Measurements from ENCODE around the gene LIPC.

Gene LIPC

GRCh38 chr15:58451826-58452225, 20.0 kb downstream of the LIPC start:
- Histone ChIP-seq H3K9me3 (ENCODE audit: control insufficient read depth, low read length) (no peaks in the 10 kb centered on the region), H3K27me3 (replicated peaks; ENCODE audit: control insufficient read depth, insufficient read depth, low read length, poor library complexity, severe bottlenecking) (no peaks in the 10 kb centered on the region), H3K27ac (ENCODE audit: insufficient read depth, low read length, poor library complexity, severe bottlenecking) (no peak overlapping the region), H3K4me3 (ENCODE audit: insufficient read depth, low read depth, low read length, poor library complexity, severe bottlenecking) (no peak overlapping the region), H3K36me3 (ENCODE audit: control insufficient read depth, insufficient read depth, low read length) (no peaks in the 10 kb centered on the region), H3K4me1 (ENCODE audit: control insufficient read depth, insufficient read depth, low read length, poor library complexity, severe bottlenecking) (no peaks in the 10 kb centered on the region)
- DNase-seq, result no peak

- H3K4me1 ChIP-seq (ENCODE audit: control insufficient read depth, insufficient read depth, low read length, poor library complexity, severe bottlenecking), result peaks cover 3% of the 10 kb centered on the region
- no peaks in the 10 kb centered on the region for H3K36me3 ChIP-seq (ENCODE audit: control insufficient read depth, insufficient read depth, low read length)
- H3K4me3 ChIP-seq (ENCODE audit: insufficient read depth, low read depth, low read length, poor library complexity, severe bottlenecking), result no peak overlapping the region
- no peaks in the 10 kb centered on the region for H3K27me3 ChIP-seq (replicated peaks; ENCODE audit: control insufficient read depth, insufficient read depth, low read length, poor library complexity, severe bottlenecking)
- no peak for DNase-seq
- H3K9me3 ChIP-seq (ENCODE audit: control insufficient read depth, low read length), result no peaks in the 10 kb centered on the region
- H3K27ac ChIP-seq (ENCODE audit: insufficient read depth, low read length, poor library complexity, severe bottlenecking), result no peak overlapping the region
These were observed 21.0 kb downstream of the LIPC start for GRCh38 chr15:58452775-58453174.

GRCh38 chr15:58453931-58454793, 22.4 kb downstream of the LIPC start:
- Histone ChIP-seq H3K9me3 (ENCODE audit: control insufficient read depth, low read length) (no peaks in the 10 kb centered on the region), H3K4me1 (ENCODE audit: control insufficient read depth, insufficient read depth, low read length, poor library complexity, severe bottlenecking) (peaks cover 6% of the 10 kb centered on the region), H3K36me3 (ENCODE audit: control insufficient read depth, insufficient read depth, low read length) (no peaks in the 10 kb centered on the region), H3K4me3 (ENCODE audit: insufficient read depth, low read depth, low read length, poor library complexity, severe bottlenecking) (no peak overlapping the region), H3K27me3 (replicated peaks; ENCODE audit: control insufficient read depth, insufficient read depth, low read length, poor library complexity, severe bottlenecking) (no peaks in the 10 kb centered on the region), H3K27ac (ENCODE audit: insufficient read depth, low read length, poor library complexity, severe bottlenecking) (no peak overlapping the region)
- DNase-seq, result no peak

- Histone ChIP-seq H3K27me3 (replicated peaks; ENCODE audit: control insufficient read depth, insufficient read depth, low read length, poor library complexity, severe bottlenecking) (no peaks in the 10 kb centered on the region), H3K4me3 (ENCODE audit: insufficient read depth, low read depth, low read length, poor library complexity, severe bottlenecking) (no peak overlapping the region), H3K4me1 (ENCODE audit: control insufficient read depth, insufficient read depth, low read length, poor library complexity, severe bottlenecking) (peaks cover 10% of the 10 kb centered on the region), H3K9me3 (ENCODE audit: control insufficient read depth, low read length) (no peaks in the 10 kb centered on the region), H3K27ac (ENCODE audit: insufficient read depth, low read length, poor library complexity, severe bottlenecking) (no peak overlapping the region), H3K36me3 (ENCODE audit: control insufficient read depth, insufficient read depth, low read length) (no peaks in the 10 kb centered on the region)
- DNase-seq, result no peak
These were observed 23.2 kb downstream of the LIPC start for GRCh38 chr15:58454950-58455401.

GRCh38 chr15:58457466-58457965, 25.7 kb downstream of the LIPC start:
- Histone ChIP-seq H3K36me3 (ENCODE audit: control insufficient read depth, insufficient read depth, low read length) (no peaks in the 10 kb centered on the region), H3K4me1 (ENCODE audit: control insufficient read depth, insufficient read depth, low read length, poor library complexity, severe bottlenecking) (peaks cover 14% of the 10 kb centered on the region), H3K9me3 (ENCODE audit: control insufficient read depth, low read length) (no peaks in the 10 kb centered on the region), H3K4me3 (ENCODE audit: insufficient read depth, low read depth, low read length, poor library complexity, severe bottlenecking) (no peak overlapping the region), H3K27ac (ENCODE audit: insufficient read depth, low read length, poor library complexity, severe bottlenecking) (no peak overlapping the region), H3K27me3 (replicated peaks; ENCODE audit: control insufficient read depth, insufficient read depth, low read length, poor library complexity, severe bottlenecking) (no peaks in the 10 kb centered on the region)
- no peak for DNase-seq

GRCh38 chr15:58458076-58458475, 26.3 kb downstream of the LIPC start:
- Histone ChIP-seq H3K4me3 (ENCODE audit: insufficient read depth, low read depth, low read length, poor library complexity, severe bottlenecking) (no peak overlapping the region), H3K9me3 (ENCODE audit: control insufficient read depth, low read length) (no peaks in the 10 kb centered on the region), H3K27me3 (replicated peaks; ENCODE audit: control insufficient read depth, insufficient read depth, low read length, poor library complexity, severe bottlenecking) (no peaks in the 10 kb centered on the region), H3K4me1 (ENCODE audit: control insufficient read depth, insufficient read depth, low read length, poor library complexity, severe bottlenecking) (peaks cover 14% of the 10 kb centered on the region), H3K27ac (ENCODE audit: insufficient read depth, low read length, poor library complexity, severe bottlenecking) (no peak overlapping the region), H3K36me3 (ENCODE audit: control insufficient read depth, insufficient read depth, low read length) (no peaks in the 10 kb centered on the region)
- DNase-seq, result no peak

GRCh38 chr15:58459045-58459444, 27.3 kb downstream of the LIPC start:
- no peak for DNase-seq
- H3K27me3 ChIP-seq (replicated peaks; ENCODE audit: control insufficient read depth, insufficient read depth, low read length, poor library complexity, severe bottlenecking), result no peaks in the 10 kb centered on the region
- no peak overlapping the region for H3K27ac ChIP-seq (ENCODE audit: insufficient read depth, low read length, poor library complexity, severe bottlenecking)
- peaks cover 14% of the 10 kb centered on the region for H3K4me1 ChIP-seq (ENCODE audit: control insufficient read depth, insufficient read depth, low read length, poor library complexity, severe bottlenecking)
- H3K9me3 ChIP-seq (ENCODE audit: control insufficient read depth, low read length), result no peaks in the 10 kb centered on the region
- H3K4me3 ChIP-seq (ENCODE audit: insufficient read depth, low read depth, low read length, poor library complexity, severe bottlenecking), result no peak overlapping the region
- H3K36me3 ChIP-seq (ENCODE audit: control insufficient read depth, insufficient read depth, low read length), result no peaks in the 10 kb centered on the region

GRCh38 chr15:58459560-58459959, 27.8 kb downstream of the LIPC start:
- H3K4me3 ChIP-seq (ENCODE audit: insufficient read depth, low read depth, low read length, poor library complexity, severe bottlenecking), result no peak overlapping the region
- no peak for DNase-seq

GRCh38 chr15:58460116-58460790, 28.5 kb downstream of the LIPC start:
- no peak for DNase-seq
- no peak overlapping the region for H3K4me3 ChIP-seq (ENCODE audit: insufficient read depth, low read depth, low read length, poor library complexity, severe bottlenecking)
- no peaks in the 10 kb centered on the region for H3K9me3 ChIP-seq (ENCODE audit: control insufficient read depth, low read length)
- no peaks in the 10 kb centered on the region for H3K36me3 ChIP-seq (ENCODE audit: control insufficient read depth, insufficient read depth, low read length)
- H3K4me1 ChIP-seq (ENCODE audit: control insufficient read depth, insufficient read depth, low read length, poor library complexity, severe bottlenecking), result peaks cover 14% of the 10 kb centered on the region
- no peaks in the 10 kb centered on the region for H3K27me3 ChIP-seq (replicated peaks; ENCODE audit: control insufficient read depth, insufficient read depth, low read length, poor library complexity, severe bottlenecking)
- H3K27ac ChIP-seq (ENCODE audit: insufficient read depth, low read length, poor library complexity, severe bottlenecking), result no peak overlapping the region

More at GRCh38 chr15:58459560-58459959, 27.8 kb downstream of the LIPC start:
- no peaks in the 10 kb centered on the region for H3K36me3 ChIP-seq (ENCODE audit: control insufficient read depth, insufficient read depth, low read length)
- H3K27me3 ChIP-seq (replicated peaks; ENCODE audit: control insufficient read depth, insufficient read depth, low read length, poor library complexity, severe bottlenecking), result no peaks in the 10 kb centered on the region
- peaks cover 14% of the 10 kb centered on the region for H3K4me1 ChIP-seq (ENCODE audit: control insufficient read depth, insufficient read depth, low read length, poor library complexity, severe bottlenecking)
- no peaks in the 10 kb centered on the region for H3K9me3 ChIP-seq (ENCODE audit: control insufficient read depth, low read length)
- no peak overlapping the region for H3K27ac ChIP-seq (ENCODE audit: insufficient read depth, low read length, poor library complexity, severe bottlenecking)

GRCh38 chr15:58460872-58461271, 29.1 kb downstream of the LIPC start:
- no peaks in the 10 kb centered on the region for H3K36me3 ChIP-seq (ENCODE audit: control insufficient read depth, insufficient read depth, low read length)
- H3K4me1 ChIP-seq (ENCODE audit: control insufficient read depth, insufficient read depth, low read length, poor library complexity, severe bottlenecking), result peaks cover 14% of the 10 kb centered on the region
- H3K27me3 ChIP-seq (replicated peaks; ENCODE audit: control insufficient read depth, insufficient read depth, low read length, poor library complexity, severe bottlenecking), result no peaks in the 10 kb centered on the region
- no peak overlapping the region for H3K4me3 ChIP-seq (ENCODE audit: insufficient read depth, low read depth, low read length, poor library complexity, severe bottlenecking)
- H3K9me3 ChIP-seq (ENCODE audit: control insufficient read depth, low read length), result no peaks in the 10 kb centered on the region
- no peak overlapping the region for H3K27ac ChIP-seq (ENCODE audit: insufficient read depth, low read length, poor library complexity, severe bottlenecking)
- no peak for DNase-seq

All from effector memory CD4-positive, alpha-beta T cell (primary cell).